Endothelial cell of umbilical vein (primary cell): ENCODE data around the gene SCAP. TPM values are rescaled to one million over a fixed set of nuclear protein-coding genes. Genes with fewer than 3 reads are reported as not detected.

Experiments
- polyA plus RNA-seq, 4 experiments: library from polyadenylated mRNA; depleted of rRNA in 3 of 4; stranded (reverse) in 3 of 4; unstranded in 1 of 4; fragments of >200 nt; gene quantifications; 2 replicates each; pipeline versions ENCODE4 v1.2.1 to v1.2.3, GENCODE V29; 2011 to 2012; ENCODE audit warnings: missing spikeins in 1 of 4
- small RNA-seq: library from RNA; depleted of rRNA; stranded (forward); fragments of <200 nt; gene quantifications from one replicate; pipeline ENCODE3, GENCODE V24; 2012; ENCODE audit warnings: low replicate concordance, low read depth; ENCODE audit not compliant: insufficient read depth, insufficient read length
- total RNA-seq: library from RNA; stranded (reverse); gene quantifications from 2 replicates; pipeline ENCODE4 v1.2.3, GENCODE V29; 2021

SCAP gene
- total and polyA plus RNA-seq, 2 donors (not counting 3 experiments of a cell fraction or from before 2014, with no cell fraction given), result 34.7 to 59.0 TPM

Small RNAs within 50 kb of the gene (small RNA-seq; reads per million reads assigned to genes)
- gene AC099778.2, result not detected

Other genes starting within 250 kb of the SCAP start
- 20.7 and 22.4 TPM in 2 replicates for gene KIF9, start 193.1 kb downstream of the SCAP start, total RNA-seq
- 16.9 and 20.5 TPM in 2 replicates for gene KIF9, start 193.1 kb downstream of the SCAP start, polyA plus RNA-seq
- gene KLHL18, start 193.0 kb downstream of the SCAP start, total RNA-seq, result 43.4 and 47.2 TPM in 2 replicates
- gene KLHL18, start 193.0 kb downstream of the SCAP start, polyA plus RNA-seq, result 51.6 and 58.1 TPM in 2 replicates
- gene PTPN23, start 94.9 kb downstream of the SCAP start, total RNA-seq, result 57.4 and 63.5 TPM in 2 replicates
- gene PTPN23, start 94.9 kb downstream of the SCAP start, polyA plus RNA-seq, result 8.2 and 8.5 TPM in 2 replicates
- gene ELP6, start 37.8 kb upstream of the SCAP start, total RNA-seq, result 48.1 and 48.4 TPM in 2 replicates
- gene ELP6, start 37.8 kb upstream of the SCAP start, polyA plus RNA-seq, result 69.3 and 91.0 TPM in 2 replicates
- gene CSPG5, start 102.9 kb upstream of the SCAP start, total RNA-seq, result 0.55 and 0.65 TPM in 2 replicates
- 0.32 and 0.33 TPM in 2 replicates for gene CSPG5, start 102.9 kb upstream of the SCAP start, polyA plus RNA-seq